Neuronal stem cell (in vitro differentiated cells): Measurements from ENCODE around the gene TMEM87A.

Experiments used
- DNase-seq: peaks from one replicate; pipeline ENCODE4 v3.0.0-alpha.2; 2013; ENCODE audit warnings: low spot score
- H2AFZ ChIP-seq: one replicate; pipeline ENCODE4 v1.6.1; 2013; ENCODE audit warnings: mild to moderate bottlenecking, low read length, inconsistent platforms
- H2AK5ac ChIP-seq: 2 replicates; pipeline ENCODE4 v1.6.1; 2013; ENCODE audit warnings: low read depth, mild to moderate bottlenecking, inconsistent platforms, low read length, moderate library complexity, mixed read lengths
- H2BK120ac ChIP-seq: 2 replicates; pipeline ENCODE4 v1.6.1; 2013; ENCODE audit warnings: low read depth, mild to moderate bottlenecking, inconsistent platforms, low read length, moderate library complexity, mixed read lengths
- H2BK12ac ChIP-seq: one replicate; pipeline ENCODE4 v1.6.1; 2013; ENCODE audit warnings: low read length, inconsistent platforms
- H2BK15ac ChIP-seq: 2 replicates; pipeline ENCODE4 v1.6.1; 2013; ENCODE audit warnings: mild to moderate bottlenecking, low read length, inconsistent platforms, mixed read lengths
- H2BK5ac ChIP-seq: one replicate; pipeline ENCODE4 v1.6.1; 2013; ENCODE audit warnings: inconsistent platforms, mild to moderate bottlenecking, low read length, moderate library complexity
- H3K14ac ChIP-seq: one replicate; pipeline ENCODE4 v1.6.1; 2013; ENCODE audit warnings: low read length, inconsistent platforms
- H3K18ac ChIP-seq: 2 replicates; pipeline ENCODE4 v1.6.1; 2013; ENCODE audit warnings: low read length, inconsistent platforms
- H3K23ac ChIP-seq: 2 replicates; pipeline ENCODE4 v1.6.1; 2013; ENCODE audit warnings: low read depth, mild to moderate bottlenecking, mixed read lengths, low read length, inconsistent platforms; ENCODE audit not compliant: poor library complexity
- H3K27ac ChIP-seq: replicated peaks from 3 replicates; pipeline ENCODE4 v1.5.1; 2013; ENCODE audit warnings: low read length, inconsistent platforms
- H3K27me3 ChIP-seq, 3 experiments: 2 replicates each; pipeline ENCODE4 v1.6.1; 2013; ENCODE audit warnings: low read length in 3 of 3, mild to moderate bottlenecking in 2 of 3, inconsistent platforms in 1 of 3, low read depth in 1 of 3, mixed read lengths in 1 of 3, moderate library complexity in 1 of 3; ENCODE audit not compliant: control insufficient read depth in 3 of 3, insufficient read depth in 3 of 3
- H3K36me3 ChIP-seq, 2 donors: replicated peaks in 1 of 2; 2 replicates each; pipeline ENCODE4 v1.6.1; 2013; ENCODE audit warnings: low read length in 2 of 2; ENCODE audit not compliant: control insufficient read depth in 2 of 2, insufficient read depth in 2 of 2
- H3K4ac ChIP-seq: 2 replicates; pipeline ENCODE4 v1.6.1; 2013; ENCODE audit warnings: inconsistent platforms, mild to moderate bottlenecking, low read length, moderate library complexity
- H3K4me1 ChIP-seq, 2 donors: 1 replicate in 1 of 2; 2 replicates in 1 of 2; pipeline ENCODE4 v1.6.1; 2013; ENCODE audit warnings: low read length in 2 of 2, low read depth in 1 of 2; ENCODE audit not compliant: control insufficient read depth in 2 of 2, insufficient read depth in 1 of 2
- H3K4me2 ChIP-seq: one replicate; pipeline ENCODE4 v1.6.1; 2013; ENCODE audit warnings: mild to moderate bottlenecking, low read length, inconsistent platforms; ENCODE audit not compliant: insufficient read depth, poor library complexity, severe bottlenecking
- H3K4me3 ChIP-seq, 2 donors: 2 replicates each; pipeline ENCODE4 v1.5.1; 2013; ENCODE audit warnings: low read length in 2 of 2, mild to moderate bottlenecking in 2 of 2, inconsistent platforms in 1 of 2, moderate library complexity in 1 of 2
- H3K79me1 ChIP-seq: one replicate; pipeline ENCODE4 v1.6.1; 2013; ENCODE audit warnings: low read depth, mild to moderate bottlenecking, inconsistent platforms, low read length, moderate library complexity
- H3K9ac ChIP-seq: one replicate; pipeline ENCODE4 v1.6.1; 2013; ENCODE audit warnings: mild to moderate bottlenecking, low read depth, low read length, inconsistent platforms; ENCODE audit not compliant: poor library complexity
- H3K9me3 ChIP-seq, 2 donors: replicated peaks in 1 of 2; 2 replicates each; pipeline versions ENCODE3 to v1.6.1; 2013; ENCODE audit warnings: low read length in 2 of 2, mild to moderate bottlenecking in 2 of 2, inconsistent platforms in 1 of 2, low read depth in 1 of 2, mixed read lengths in 1 of 2, moderate library complexity in 1 of 2; ENCODE audit not compliant: control insufficient read depth in 2 of 2, insufficient read depth in 1 of 2
- H4K8ac ChIP-seq: one replicate; pipeline ENCODE4 v1.6.1; 2013; ENCODE audit warnings: low read depth, mild to moderate bottlenecking, inconsistent platforms, low read length, moderate library complexity
- H4K91ac ChIP-seq: one replicate; pipeline ENCODE4 v1.6.1; 2013; ENCODE audit warnings: low read length, low read depth, mild to moderate bottlenecking, inconsistent platforms; ENCODE audit not compliant: poor library complexity
- WGBS, 2 donors: extraction: QIAGEN DNeasy Blood & Tissue Kit; methylation state at CpG; one replicate each; pipeline ENCODE4 v1.1.7; 2013; ENCODE audit warnings: missing lambda C conversion rate in 2 of 2, mixed read lengths in 1 of 2; ENCODE audit not compliant: insufficient read length in 2 of 2, insufficient replicate concordance in 1 of 2; ENCODE audit errors: extremely low coverage in 2 of 2; 5-methylcytosine and 5-hydroxymethylcytosine counted together

Gene TMEM87A

DNA sequence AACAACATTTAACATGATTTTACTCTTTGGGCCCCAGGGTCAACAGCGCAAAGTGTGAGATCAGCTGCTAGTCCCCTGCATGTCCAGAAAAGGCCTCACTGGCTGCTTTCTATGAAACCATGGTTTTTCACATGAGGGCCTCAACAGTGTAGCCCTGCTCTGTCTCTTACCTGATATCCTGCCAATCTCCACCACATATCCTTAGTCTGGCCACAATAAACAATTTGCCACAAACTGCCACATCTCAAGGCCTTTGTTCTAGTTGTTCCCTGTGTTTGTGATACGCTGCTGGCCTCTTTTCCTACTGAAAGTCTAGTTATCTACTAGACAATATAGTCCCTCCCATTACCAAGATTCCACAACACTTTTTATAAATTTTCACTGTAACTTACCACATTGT, 82.9 kb downstream of the TMEM87A start:
- Histone ChIP-seq H2BK5ac (no peak overlapping the region), H2BK12ac (no peak overlapping the region), H3K14ac (no peak overlapping the region), H3K9ac (no peak overlapping the region), H3K4ac (no peak overlapping the region), H3K18ac (no peak overlapping the region), H2BK15ac (no peak overlapping the region), H3K27ac (no peak overlapping the region), H3K27me3 (no peaks in the 10 kb centered on the region), H3K4me2 (no peak overlapping the region), H2AK5ac (no peak overlapping the region), H3K9me3 (no peaks in the 10 kb centered on the region), H4K8ac (no peak overlapping the region), H2BK120ac (no peak overlapping the region), H3K79me1 (no peaks in the 10 kb centered on the region), H3K4me3 (no peak overlapping the region), H4K91ac (no peak overlapping the region), H3K36me3 (peaks cover 6 to 70% of the 10 kb centered on the region in 2 donors), H3K23ac (no peak overlapping the region), H2AFZ (no peak overlapping the region), H3K4me1 (no peaks in the 10 kb centered on the region)
- WGBS, 2 donors, result no CpG with 5 or more reads among the region's 2 CpGs
- no peak for DNase-seq

- no peak overlapping the region for H4K91ac ChIP-seq
- no peaks in the 10 kb centered on the region for H3K27me3 ChIP-seq
- no peak overlapping the region for H2BK15ac ChIP-seq
- no peak overlapping the region for H3K23ac ChIP-seq
- no peaks in the 10 kb centered on the region for H3K79me1 ChIP-seq
- H2BK12ac ChIP-seq, result no peak overlapping the region
- no peak overlapping the region for H3K18ac ChIP-seq
- WGBS, 2 donors, result no CpG with 5 or more reads among the region's 1 CpG
- no peak overlapping the region for H2BK120ac ChIP-seq
- H3K4me3 ChIP-seq, result no peak overlapping the region
- H3K9ac ChIP-seq, result no peak overlapping the region
- no peak overlapping the region for H3K27ac ChIP-seq
- H3K4me2 ChIP-seq, result no peak overlapping the region
- H3K4ac ChIP-seq, result no peak overlapping the region
- H3K36me3 ChIP-seq, result peaks cover 12 to 98% of the 10 kb centered on the region in 2 donors
- no peak overlapping the region for H4K8ac ChIP-seq
- no peak overlapping the region for H2AK5ac ChIP-seq
- H2AFZ ChIP-seq, result no peak overlapping the region
- H3K9me3 ChIP-seq, result no peaks in the 10 kb centered on the region
- no peak overlapping the region for H2BK5ac ChIP-seq
- DNase-seq, result no peak
- no peak overlapping the region for H3K14ac ChIP-seq
- H3K4me1 ChIP-seq, result no peaks in the 10 kb centered on the region
Observed at GRCh38 chr15:42185801-42186200, 87.4 kb downstream of the TMEM87A start.

GRCh38 chr15:42184736-42185135, 88.5 kb downstream of the TMEM87A start:
- H3K79me1 ChIP-seq, result no peaks in the 10 kb centered on the region
- H2AK5ac ChIP-seq, result no peak overlapping the region
- no peak overlapping the region for H2BK5ac ChIP-seq
- no peak overlapping the region for H3K4me3 ChIP-seq
- no peak overlapping the region for H4K91ac ChIP-seq
- H2BK15ac ChIP-seq, result no peak overlapping the region
- no peaks in the 10 kb centered on the region for H3K4me1 ChIP-seq
- H3K27ac ChIP-seq, result no peak overlapping the region
- no peak overlapping the region for H3K9ac ChIP-seq
- no CpG with 5 or more reads among the region's 4 CpGs for WGBS, 2 donors
- H2AFZ ChIP-seq, result no peak overlapping the region
- H3K18ac ChIP-seq, result no peak overlapping the region
- H3K9me3 ChIP-seq, result no peaks in the 10 kb centered on the region
- no peak overlapping the region for H2BK120ac ChIP-seq
- H3K27me3 ChIP-seq, result no peaks in the 10 kb centered on the region
- H3K23ac ChIP-seq, result no peak overlapping the region
- no peak overlapping the region for H4K8ac ChIP-seq
- H3K4me2 ChIP-seq, result no peak overlapping the region
- H3K4ac ChIP-seq, result no peak overlapping the region
- no peak overlapping the region for H2BK12ac ChIP-seq
- no peak for DNase-seq
- no peak overlapping the region for H3K14ac ChIP-seq
- H3K36me3 ChIP-seq, result peaks cover 9 to 98% of the 10 kb centered on the region in 2 donors

DNA sequence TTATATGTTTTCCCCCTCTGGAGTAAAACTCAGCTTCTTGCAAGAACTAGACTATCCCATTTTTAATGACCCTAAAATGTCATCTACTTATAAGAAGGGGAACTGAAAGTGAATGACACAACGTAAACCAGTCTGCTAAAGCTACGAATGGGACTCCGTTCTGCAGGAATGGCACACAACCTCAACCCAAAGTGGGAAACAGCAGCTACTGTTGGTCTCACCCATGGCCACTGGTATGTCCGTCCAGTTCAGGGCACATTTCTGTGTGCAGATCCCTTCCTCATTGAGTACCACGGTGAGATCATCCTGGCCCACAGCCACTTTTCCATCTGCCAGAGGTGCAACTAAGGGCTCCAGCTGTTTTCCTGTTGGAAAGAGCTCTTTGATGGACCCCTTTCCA, 88.9 kb downstream of the TMEM87A start:
- H2BK15ac ChIP-seq, result no peak overlapping the region
- H3K4me3 ChIP-seq, result no peak overlapping the region
- H3K36me3 ChIP-seq, result peaks cover 9 to 96% of the 10 kb centered on the region in 2 donors
- no peak overlapping the region for H2BK12ac ChIP-seq
- H3K27ac ChIP-seq, result no peak overlapping the region
- DNase-seq, result no peak
- H3K4me1 ChIP-seq, result no peaks in the 10 kb centered on the region
- no peak overlapping the region for H3K9ac ChIP-seq
- H3K79me1 ChIP-seq, result no peaks in the 10 kb centered on the region
- no peak overlapping the region for H4K8ac ChIP-seq
- H3K14ac ChIP-seq, result no peak overlapping the region
- H2AK5ac ChIP-seq, result no peak overlapping the region
- H2BK120ac ChIP-seq, result no peak overlapping the region
- no peak overlapping the region for H2BK5ac ChIP-seq
- no peak overlapping the region for H2AFZ ChIP-seq
- H3K4ac ChIP-seq, result no peak overlapping the region
- no peak overlapping the region for H3K23ac ChIP-seq
- no peaks in the 10 kb centered on the region for H3K9me3 ChIP-seq
- H3K18ac ChIP-seq, result no peak overlapping the region
- H4K91ac ChIP-seq, result no peak overlapping the region
- no peak overlapping the region for H3K4me2 ChIP-seq
- WGBS, 2 donors, result no CpG with 5 or more reads among the region's 5 CpGs
- H3K27me3 ChIP-seq, result no peaks in the 10 kb centered on the region
